ENCODE data around the gene RBFOX2.

Gene RBFOX2

GRCh38 chr22:35726398-35726797, 302.2 kb downstream of the RBFOX2 start:
- TF ChIP-seq CTCF (conservative IDR thresholded peaks at IDR 0.05; ENCODE audit: low read length), result no peak
- H3K4me3 ChIP-seq (ENCODE audit: low read length), result no peak overlapping the region
- DNase-seq (ENCODE audit: low read depth), result no peak

GRCh38 chr22:35725521-35725920, 303.1 kb downstream of the RBFOX2 start:
- no peak for TF ChIP-seq CTCF (conservative IDR thresholded peaks at IDR 0.05; ENCODE audit: low read length)
- H3K4me3 ChIP-seq (ENCODE audit: low read length), result no peak overlapping the region
- no peak for DNase-seq (ENCODE audit: low read depth)

GRCh38 chr22:35721960-35722359, 306.7 kb downstream of the RBFOX2 start:
- DNase-seq (ENCODE audit: low read depth), result no peak
- no peak for TF ChIP-seq CTCF (conservative IDR thresholded peaks at IDR 0.05; ENCODE audit: low read length)
- no peak overlapping the region for H3K4me3 ChIP-seq (ENCODE audit: low read length)

- no peak overlapping the region for H3K4me3 ChIP-seq (ENCODE audit: low read length)
- TF ChIP-seq CTCF (conservative IDR thresholded peaks at IDR 0.05; ENCODE audit: low read length), result no peak
- DNase-seq (ENCODE audit: low read depth), result no peak
Measured at GRCh38 chr22:35719212-35719875, 309.3 kb downstream of the RBFOX2 start.

- DNase-seq (ENCODE audit: low read depth), result no peak
- TF ChIP-seq CTCF (conservative IDR thresholded peaks at IDR 0.05; ENCODE audit: low read length), result no peak
- H3K4me3 ChIP-seq (ENCODE audit: low read length), result no peak within 1 kb of the TSS
Measured at GRCh38 chr22:35717572-35717971, 311.1 kb downstream of the RBFOX2 start, which contains the start of gene APOL5. TSS of gene APOL5 (plus strand) at chr22:35717872. CDS start at chr22:35717872, 0 bp downstream.

- H3K4me3 ChIP-seq (ENCODE audit: low read length), result no peak overlapping the region
- TF ChIP-seq CTCF (conservative IDR thresholded peaks at IDR 0.05; ENCODE audit: low read length), result no peak
- no peak for DNase-seq (ENCODE audit: low read depth)
Measured at GRCh38 chr22:35712672-35713071, 316.0 kb downstream of the RBFOX2 start.

GRCh38 chr22:35711336-35711735, 317.3 kb downstream of the RBFOX2 start:
- DNase-seq (ENCODE audit: low read depth), result no peak
- no peak for TF ChIP-seq CTCF (conservative IDR thresholded peaks at IDR 0.05; ENCODE audit: low read length)
- H3K4me3 ChIP-seq (ENCODE audit: low read length), result no peak overlapping the region
